HepG2 (cell line): ENCODE measurements around the gene VEGFC. TPM values are rescaled to one million over a fixed set of nuclear protein-coding genes. Genes with fewer than 3 reads are reported as not detected.

Experiments used
- ATAC-seq: fragments of 200-7000 bp; cut with Tn5 transposase; 3 replicates; pipeline ENCODE4 v1.9.1; 2020; ENCODE audit warnings: mild to moderate bottlenecking, moderate library complexity
- BruUV-seq: library from RNA; stranded (reverse); fragments of 400-500 nt; replicated peaks from 2 replicates; lab custom pipeline; 2021; lab: Mats Ljungman, UMichigan
- CTCF ChIA-PET: fragments of 300-600 bp; formaldehyde crosslinking; extraction: SDS; loops from one replicate; lab custom pipeline; 2021; ENCODE audit warnings: low total read pairs, inconsistent platforms, low intra/inter-chr PET ratio; lab: Yijun Ruan, JAX
- POLR2A ChIA-PET: fragments of 350-600 bp; sonication (Branson Sonifier 250); formaldehyde crosslinking; loops from one replicate; lab custom pipeline; 2020; ENCODE audit warnings: antibody characterized with exemption, inconsistent platforms; lab: Yijun Ruan, JAX
- DNase-seq: peaks from one replicate; pipeline ENCODE4 v3.0.0-alpha.2; 2015; ENCODE audit warnings: low spot score
- FAIRE-seq: peaks from 3 replicates; lab custom pipeline; 2011; peaks lifted over from hg19 to GRCh38; lab: Jason Lieb, UNC
- H2AFZ ChIP-seq: one replicate; pipeline ENCODE4 v1.6.1; 2011; ENCODE audit warnings: low read length, inconsistent platforms
- H3K27ac ChIP-seq: fragments of 300-600 bp; 3 replicates; pipeline ENCODE4 v1.8.0; 2011; ENCODE audit warnings: mixed run types, mild to moderate bottlenecking, mixed read lengths, low read length, inconsistent platforms; ENCODE audit not compliant: insufficient read depth; ENCODE audit errors: extremely low read length
- H3K27me3 ChIP-seq, 2 experiments: fragments of 200-600 bp in 1 of 2; 2 replicates in 1 of 2; 3 replicates in 1 of 2; pipeline versions ENCODE4 v1.6.0 to v1.8.0; 2011; ENCODE audit warnings: low read length in 2 of 2, mild to moderate bottlenecking in 2 of 2, moderate library complexity in 2 of 2, inconsistent platforms in 1 of 2; ENCODE audit not compliant: insufficient read depth in 2 of 2, control insufficient read depth in 1 of 2
- H3K36me3 ChIP-seq, 2 experiments: fragments of 200-600 bp in 1 of 2; replicated peaks in 1 of 2; 2 replicates in 1 of 2; 3 replicates in 1 of 2; pipeline versions ENCODE4 v1.5.1 to v1.8.0; 2011; ENCODE audit warnings: low read length in 2 of 2, inconsistent platforms in 1 of 2; ENCODE audit not compliant: insufficient read depth in 2 of 2, control insufficient read depth in 1 of 2
- H3K4me1 ChIP-seq: 2 replicates; pipeline ENCODE4 v1.5.1; 2012; ENCODE audit warnings: low read length, inconsistent platforms; ENCODE audit not compliant: insufficient read depth
- H3K4me2 ChIP-seq: 2 replicates; pipeline ENCODE4 v1.6.0; 2011; ENCODE audit warnings: low read depth, low read length, inconsistent platforms
- H3K4me3 ChIP-seq, 3 experiments: fragments of 200-600 bp in 1 of 3; sonication (generic), shearing (Covaris generic) in 1 of 3; replicated peaks in 1 of 3; 2 replicates each; pipeline ENCODE4 v1.5.1; 2011 to 2016; ENCODE audit warnings: low read length in 3 of 3, inconsistent platforms in 2 of 3, low read depth in 2 of 3, mild to moderate bottlenecking in 2 of 3, control low read depth in 1 of 3, mixed read lengths in 1 of 3; ENCODE audit not compliant: insufficient read depth in 1 of 3
- H3K79me2 ChIP-seq: one replicate; pipeline ENCODE4 v1.6.1; 2011; ENCODE audit warnings: low read length, inconsistent platforms; ENCODE audit not compliant: insufficient read depth
- H3K9ac ChIP-seq: 2 replicates; pipeline ENCODE4 v1.6.0; 2011; ENCODE audit warnings: mild to moderate bottlenecking, low read depth, low read length, inconsistent platforms; ENCODE audit not compliant: insufficient read depth
- H3K9me3 ChIP-seq: 2 replicates; pipeline ENCODE4 v1.5.1; 2012; ENCODE audit warnings: mild to moderate bottlenecking, low read length
- H4K20me1 ChIP-seq: 2 replicates; pipeline ENCODE4 v1.6.0; 2011; ENCODE audit warnings: inconsistent platforms, mild to moderate bottlenecking, low read length, moderate library complexity; ENCODE audit not compliant: insufficient read depth
- CBX5 ChIP-seq: sonication (generic); formaldehyde crosslinking; IDR thresholded peaks from 2 replicates; pipeline ENCODE4 v1.4.0; 2020; ENCODE audit warnings: missing genetic modification reagents, borderline replicate concordance
- ETS1 ChIP-seq: sonication (generic); formaldehyde crosslinking; IDR thresholded peaks from 2 replicates; pipeline ENCODE4 v1.4.0; 2020; ENCODE audit warnings: missing genetic modification reagents
- FOXK2 ChIP-seq: fragments of 450-650 bp; IDR thresholded peaks from 2 replicates; pipeline ENCODE4 v1.6.1; 2016
- GATAD1 ChIP-seq: IDR thresholded peaks from 2 replicates; pipeline ENCODE4 v1.6.1; 2016; ENCODE audit warnings: missing genetic modification reagents, missing compliant biosample characterization
- ISL2 ChIP-seq: sonication (generic); formaldehyde crosslinking; IDR thresholded peaks from 2 replicates; pipeline ENCODE4 v1.5.0; 2020; ENCODE audit warnings: missing genetic modification reagents
- KDM5B ChIP-seq: sonication (generic); formaldehyde crosslinking; IDR thresholded peaks from 2 replicates; pipeline ENCODE4 v1.4.0; 2020; ENCODE audit warnings: missing genetic modification reagents, mild to moderate bottlenecking, borderline replicate concordance
- NFKBIZ ChIP-seq: IDR thresholded peaks from 2 replicates; pipeline ENCODE4 v1.6.1; 2018; ENCODE audit warnings: missing genetic modification reagents, missing compliant biosample characterization
- RELA ChIP-seq: sonication (generic); formaldehyde crosslinking; IDR thresholded peaks from 2 replicates; pipeline ENCODE4 v1.4.0; 2020; ENCODE audit warnings: missing genetic modification reagents
- REXO4 ChIP-seq: sonication (generic); formaldehyde crosslinking; IDR thresholded peaks from 2 replicates; pipeline ENCODE4 v1.8.0; 2022; ENCODE audit warnings: missing genetic modification reagents, mild to moderate bottlenecking, borderline replicate concordance
- RFX5 ChIP-seq: IDR thresholded peaks from 2 replicates; pipeline ENCODE4 v1.6.1; 2011; ENCODE audit warnings: low read depth, low read length, improper control_type of control experiment
- TRIM22 ChIP-seq: fragments of 450-650 bp; IDR thresholded peaks from 2 replicates; pipeline ENCODE4 v1.6.1; 2017
- ZFAT ChIP-seq: sonication (generic); formaldehyde crosslinking; conservative IDR thresholded peaks from 2 replicates; pipeline ENCODE4 v1.8.1; 2023; ENCODE audit warnings: missing genetic modification reagents, inconsistent platforms
- ZNF138 ChIP-seq: sonication (generic); formaldehyde crosslinking; IDR thresholded peaks from 2 replicates; pipeline ENCODE4 v1.5.0; 2020; ENCODE audit warnings: mild to moderate bottlenecking, low read depth, missing genetic modification reagents
- ZNF275 ChIP-seq: sonication (generic); formaldehyde crosslinking; IDR thresholded peaks from 2 replicates; pipeline ENCODE4 v1.8.0; 2022; ENCODE audit warnings: missing genetic modification reagents, mild to moderate bottlenecking, inconsistent platforms, borderline replicate concordance
- ZNF780A ChIP-seq: sonication (generic); formaldehyde crosslinking; IDR thresholded peaks from 2 replicates; pipeline ENCODE4 v1.8.0; 2022; ENCODE audit warnings: mild to moderate bottlenecking, missing genetic modification reagents, moderate library complexity
- ZUFSP ChIP-seq: sonication (generic); formaldehyde crosslinking; IDR thresholded peaks from 2 replicates; pipeline ENCODE4 v1.9.0; 2021; ENCODE audit warnings: missing genetic modification reagents, mild to moderate bottlenecking, borderline replicate concordance
- WGBS: methylation state at CpG from one replicate; pipeline ENCODE4 v1.1.6; 2017; ENCODE audit warnings: low lambda C conversion rate; 5-methylcytosine and 5-hydroxymethylcytosine counted together
- in situ Hi-C: cut with HindIII; loops from 2 replicates; pipeline ENCODE4 v1.10.0; 2017; ENCODE audit warnings: low pct_unique_long_range_greater_than_20kb; ENCODE audit not compliant: extremely low pct_ligation_motif_present
- intact Hi-C: fragments of 100-400 bp; cut with micrococcal nuclease; formaldehyde crosslinking; loops from one replicate; pipeline ENCODE4 v1.10.0; 2022; ENCODE audit not compliant: unreplicated experiment
- polyA plus RNA-seq, 8 experiments: library from polyadenylated mRNA; depleted of rRNA in 3 of 8; stranded (reverse) in 7 of 8; unstranded in 1 of 8; fragments of >200 nt; fragmentation: Illumina TruSeq in 4 of 8; extraction: Trizol in 4 of 8; gene quantifications; 2 replicates each; pipeline versions ENCODE4 v1.2.1 to v1.2.3, GENCODE V29; 2011 to 2016; ENCODE audit warnings: low read depth in 4 of 8, missing spikeins in 1 of 8, mixed read lengths in 1 of 8; ENCODE audit not compliant: insufficient read depth in 1 of 8
- total RNA-seq, 5 experiments: library from RNA; depleted of rRNA; stranded (reverse); fragments of >200 nt; fragmentation: Illumina TruSeq; extraction: Trizol; gene quantifications; 2 replicates each; pipeline ENCODE4 v1.2.3, GENCODE V29; 2016; ENCODE audit warnings: low read depth in 1 of 5
- TF ChIP-seq, protein P1 (sequence below): sonication (generic); formaldehyde crosslinking; IDR thresholded peaks from 2 replicates; pipeline ENCODE4 v1.4.0; 2020; ENCODE audit warnings: mild to moderate bottlenecking, low read depth, missing genetic modification reagents

Gene VEGFC
- total and polyA plus RNA-seq, 2 of the 13 experiments (the other 11 are each of a cell fraction or from before 2014, with no cell fraction given): not detected

GRCh38 chr4:176755613-176756012 lies 37.1 kb downstream of the VEGFC start:
- Histone ChIP-seq H3K79me2 (no peaks in the 10 kb centered on the region), H3K4me3 (no peak overlapping the region), H3K27me3 (no peaks in the 10 kb centered on the region), H2AFZ (no peak overlapping the region), H3K36me3 (no peaks in the 10 kb centered on the region), H3K4me2 (no peak overlapping the region), H3K27ac (no peak overlapping the region), H3K4me1 (no peaks in the 10 kb centered on the region), H3K9ac (no peak overlapping the region), H4K20me1 (no peaks in the 10 kb centered on the region), H3K9me3 (no peaks in the 10 kb centered on the region)
- POLR2A ChIA-PET: no interaction called here
- FAIRE-seq (no peak), ATAC-seq (no peak), DNase-seq (no peak)
- 0% methylated on average over 2 of the region's 2 CpGs for WGBS
- intact Hi-C loops (no loop called here), in situ Hi-C loops (no loop called here)
- CTCF ChIA-PET: no interaction called here
- TF ChIP-seq TRIM22 (no peak), ZNF138 (CRISPR knock-in tag) (no peak), ISL2 (CRISPR knock-in tag) (no peak), ZUFSP (CRISPR knock-in tag) (no peak), KDM5B (CRISPR knock-in tag) (no peak), FOXK2 (no peak), NFKBIZ (CRISPR knock-in tag) (no peak), RFX5 (no peak), RELA (CRISPR knock-in tag) (no peak), REXO4 (CRISPR knock-in tag) (no peak), ETS1 (no peak), ZNF275 (CRISPR knock-in tag) (no peak), GATAD1 (CRISPR knock-in tag) (no peak), CBX5 (CRISPR knock-in tag) (no peak), ZFAT (CRISPR knock-in tag) (no peak), ZNF780A (CRISPR knock-in tag) (no peak)
- TF ChIP-seq, protein P1, sequence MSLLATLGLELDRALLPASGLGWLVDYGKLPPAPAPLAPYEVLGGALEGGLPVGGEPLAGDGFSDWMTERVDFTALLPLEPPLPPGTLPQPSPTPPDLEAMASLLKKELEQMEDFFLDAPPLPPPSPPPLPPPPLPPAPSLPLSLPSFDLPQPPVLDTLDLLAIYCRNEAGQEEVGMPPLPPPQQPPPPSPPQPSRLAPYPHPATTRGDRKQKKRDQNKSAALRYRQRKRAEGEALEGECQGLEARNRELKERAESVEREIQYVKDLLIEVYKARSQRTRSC (CRISPR knock-in tag): no peak
- BruUV-seq: no TSS peak
